AG08396 (cell line): Measurements from ENCODE around the gene MAD2L1BP.
"Not testable (repeated sequence)": the region's sequence is repeated elsewhere in the genome, so short reads cannot be mapped to it uniquely, and the experiment has no call there.

Experiments
- DNase-seq: peaks from one replicate; pipeline ENCODE4 v3.0.0; 2012; ENCODE audit warnings: low spot score, mixed read lengths

The MAD2L1BP gene, protein sequence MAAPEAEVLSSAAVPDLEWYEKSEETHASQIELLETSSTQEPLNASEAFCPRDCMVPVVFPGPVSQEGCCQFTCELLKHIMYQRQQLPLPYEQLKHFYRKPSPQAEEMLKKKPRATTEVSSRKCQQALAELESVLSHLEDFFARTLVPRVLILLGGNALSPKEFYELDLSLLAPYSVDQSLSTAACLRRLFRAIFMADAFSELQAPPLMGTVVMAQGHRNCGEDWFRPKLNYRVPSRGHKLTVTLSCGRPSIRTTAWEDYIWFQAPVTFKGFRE

DNA sequence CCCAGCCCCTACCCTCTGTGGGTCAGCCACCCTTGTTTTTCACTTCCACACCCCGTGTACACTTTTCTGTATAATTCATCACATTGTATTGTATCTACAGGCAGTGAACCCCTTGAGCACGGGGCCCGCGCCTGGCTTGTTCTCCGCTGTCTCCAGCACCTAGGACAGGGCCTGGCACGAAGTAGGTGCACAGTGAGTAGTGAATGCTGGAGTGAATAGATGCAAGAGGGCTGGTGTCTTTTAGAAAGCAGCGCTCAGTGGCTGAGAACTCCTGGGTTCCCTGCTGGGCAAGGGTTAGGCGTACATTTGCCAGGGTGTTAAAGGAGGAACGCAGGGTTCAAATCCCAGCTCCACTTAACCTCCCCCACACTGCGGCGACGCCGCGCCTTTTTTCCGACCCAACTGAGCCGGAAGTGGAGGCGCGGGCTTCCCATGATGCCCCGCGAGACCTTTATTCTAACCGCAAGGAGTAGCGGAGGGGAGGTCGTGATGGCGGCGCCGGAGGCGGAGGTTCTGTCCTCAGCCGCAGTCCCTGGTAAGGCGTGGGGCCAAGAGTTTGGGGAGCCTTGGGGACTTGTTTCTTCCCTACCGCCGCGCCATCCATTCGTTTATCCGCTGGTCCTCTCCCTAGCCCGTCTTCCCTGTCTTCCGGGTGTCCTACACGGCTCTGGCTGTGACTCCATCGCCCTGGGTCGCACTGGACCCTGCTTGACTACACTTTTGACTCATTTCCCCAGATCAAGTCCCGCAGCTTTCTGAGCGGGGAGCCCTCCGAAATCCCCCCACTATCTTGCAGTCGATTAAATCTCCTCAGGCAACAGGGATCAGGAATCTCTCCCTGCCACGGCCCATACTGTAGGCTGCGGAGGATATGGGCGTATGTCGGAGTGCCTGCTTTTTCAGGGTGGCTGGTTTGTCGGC is at the start of gene MAD2L1BP:
MAD2L1BP (plus strand) TSS at position 454 of the 921 bp plus-strand sequence; CDS start at position 490, 36 bp downstream.
- DNase-seq: peak; percentile 79

DNA sequence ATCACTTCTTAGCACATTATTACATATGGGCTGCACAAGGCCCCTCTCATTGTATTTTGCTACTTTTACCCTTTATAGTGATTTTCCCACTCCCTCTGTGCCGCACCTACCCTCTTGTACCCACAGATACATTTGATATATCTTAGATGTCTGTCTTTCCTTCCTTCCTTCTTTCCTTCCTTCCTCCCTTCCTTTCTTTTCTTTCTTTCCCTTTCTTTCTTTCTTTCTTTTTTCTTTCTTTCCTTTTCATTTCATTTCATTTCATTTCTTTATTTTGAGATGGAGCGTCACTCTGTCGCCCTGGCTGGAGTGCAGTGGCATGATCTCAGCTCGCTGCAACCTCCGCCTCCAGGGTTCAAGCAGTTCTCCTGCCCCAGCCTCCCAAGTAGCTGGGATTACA is 47.4 kb upstream of the MAD2L1BP start:
- no peak for DNase-seq

DNA sequence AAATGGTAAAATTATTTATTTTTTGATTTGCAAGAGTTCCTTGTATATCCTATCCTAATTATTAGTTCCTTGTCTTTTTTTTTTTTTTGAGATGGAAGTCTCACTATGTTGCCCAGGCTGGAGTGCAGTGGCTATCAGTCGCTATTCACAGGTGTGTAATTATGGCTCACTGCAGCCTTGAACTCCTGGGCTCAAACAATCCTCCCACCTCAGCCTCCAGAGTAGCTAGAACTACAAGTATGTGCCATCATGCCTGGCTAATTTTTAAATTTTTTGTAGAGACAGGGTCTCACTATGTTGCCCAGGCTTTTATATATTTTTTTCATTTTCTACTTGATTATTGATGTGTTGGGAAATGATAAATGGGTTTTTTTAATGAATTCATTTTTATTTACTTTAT is 46.1 kb upstream of the MAD2L1BP start:
- DNase-seq: not testable (repeated sequence)

DNA sequence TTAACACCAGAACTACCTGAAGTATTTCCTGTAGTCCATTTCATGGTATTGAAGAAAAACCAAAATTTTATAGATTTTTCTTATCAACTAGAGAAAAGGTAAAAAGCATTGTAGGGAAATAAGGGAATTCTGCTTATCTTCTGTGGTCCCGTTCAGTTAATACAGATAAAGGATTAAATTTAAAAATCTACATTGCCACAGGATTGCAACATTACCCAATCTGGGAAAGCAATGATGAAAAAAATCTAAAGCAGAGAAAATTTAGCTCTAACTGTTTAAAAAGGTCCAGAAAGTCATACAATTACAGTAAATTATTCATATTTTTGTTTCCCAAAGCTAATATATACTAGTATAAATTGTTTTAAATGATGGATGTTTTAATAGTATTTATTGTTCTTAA is 41.7 kb upstream of the MAD2L1BP start:
- no peak for DNase-seq

DNA sequence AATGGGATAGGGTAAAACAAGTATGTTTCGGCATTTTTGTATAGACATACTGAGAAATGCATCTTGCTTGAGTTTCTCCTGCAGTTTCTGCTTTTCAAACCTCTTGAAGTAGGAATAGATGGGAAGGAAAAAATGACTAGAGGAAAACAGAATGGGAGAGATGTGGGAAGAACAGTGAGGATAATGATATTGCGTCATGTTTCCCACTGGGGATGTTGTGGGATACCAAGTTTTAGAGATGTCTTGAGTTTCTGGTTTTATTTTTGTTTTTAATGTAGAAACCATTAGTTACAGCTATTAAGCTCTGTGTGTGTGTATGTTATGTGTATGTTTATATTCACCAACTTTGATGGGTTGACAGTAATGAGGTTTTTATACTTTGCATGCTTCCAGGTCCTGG is 35.0 kb upstream of the MAD2L1BP start:
- DNase-seq: no peak

DNA sequence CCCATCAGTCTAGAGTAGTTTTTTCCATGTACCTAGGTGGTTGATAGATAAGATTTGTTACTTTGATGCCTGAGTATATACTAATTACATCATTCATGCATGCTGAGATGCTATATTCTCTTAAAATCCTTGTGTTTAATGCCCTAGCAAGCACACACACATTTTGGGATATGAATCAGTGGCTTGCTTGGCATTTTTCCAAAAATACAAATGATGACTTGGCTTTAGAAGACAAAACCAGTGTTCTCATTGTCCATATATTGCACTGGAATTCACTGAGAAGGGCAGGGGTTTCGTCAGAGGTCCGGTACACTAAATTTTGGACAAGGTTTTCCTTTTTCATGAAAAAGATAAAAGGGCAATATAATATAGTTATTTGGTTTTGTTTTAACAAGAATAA is 31.5 kb upstream of the MAD2L1BP start:
- no peak for DNase-seq

DNA sequence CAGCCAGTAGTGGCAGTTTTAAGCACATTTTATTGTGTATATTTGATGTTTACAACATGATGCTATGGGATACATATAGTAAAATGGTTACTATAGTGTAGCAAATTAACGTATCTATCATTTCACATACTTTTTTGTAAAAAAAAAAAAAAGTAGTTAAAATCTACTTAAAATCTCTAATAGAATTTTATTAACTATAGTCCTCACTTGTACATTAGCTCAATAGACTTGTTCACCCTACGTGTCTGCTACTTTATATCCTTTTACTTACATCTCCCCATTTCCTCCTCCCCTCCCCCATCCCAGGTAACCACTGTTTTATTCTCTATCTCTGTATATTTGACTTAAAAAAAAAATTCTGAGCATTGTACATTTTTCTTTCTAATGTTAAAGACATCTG is 29.6 kb upstream of the MAD2L1BP start:
- DNase-seq: no peak

DNA sequence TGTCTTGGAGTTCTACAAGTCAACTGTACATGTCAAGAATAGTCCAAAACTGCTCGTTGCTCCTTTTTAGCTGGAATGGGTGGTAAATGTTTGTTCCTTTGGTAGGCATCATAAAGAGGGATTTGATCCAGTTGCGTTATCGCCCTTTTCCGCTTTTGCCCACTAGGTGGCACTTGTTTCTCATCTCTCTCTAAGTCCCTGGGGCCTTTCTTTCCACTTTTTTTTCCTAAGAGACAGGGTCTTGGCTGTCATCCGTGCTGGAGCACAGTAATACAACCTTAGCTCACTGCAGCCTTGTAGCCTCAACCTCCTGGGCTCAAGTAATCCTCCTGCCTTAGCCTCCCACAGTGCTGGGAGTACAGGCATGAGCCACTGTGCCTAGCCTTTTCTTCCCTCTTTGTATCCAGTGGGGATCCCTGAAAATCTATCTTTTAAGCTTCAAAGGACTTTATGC is 27.3 kb upstream of the MAD2L1BP start:
- peak; percentile 61 for DNase-seq

DNA sequence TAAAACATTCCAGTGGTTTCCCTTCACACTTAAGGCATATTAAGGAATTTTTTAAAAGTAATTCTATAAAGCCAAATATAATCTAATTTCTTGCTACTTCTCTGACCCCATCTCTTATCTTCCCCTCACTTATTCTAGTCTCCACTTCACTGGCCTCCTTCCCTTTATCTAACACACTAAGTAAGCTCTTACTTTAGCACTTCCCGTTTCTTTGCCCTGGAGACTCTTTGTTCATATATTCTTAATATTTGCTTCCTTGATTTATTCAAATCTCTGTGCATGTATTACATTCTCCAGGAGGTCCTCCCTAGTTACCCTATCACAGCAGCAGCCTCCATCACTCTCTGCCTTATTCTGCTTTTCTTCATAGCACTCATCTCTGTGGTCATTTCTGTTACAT is 26.8 kb upstream of the MAD2L1BP start:
- no peak for DNase-seq

DNA sequence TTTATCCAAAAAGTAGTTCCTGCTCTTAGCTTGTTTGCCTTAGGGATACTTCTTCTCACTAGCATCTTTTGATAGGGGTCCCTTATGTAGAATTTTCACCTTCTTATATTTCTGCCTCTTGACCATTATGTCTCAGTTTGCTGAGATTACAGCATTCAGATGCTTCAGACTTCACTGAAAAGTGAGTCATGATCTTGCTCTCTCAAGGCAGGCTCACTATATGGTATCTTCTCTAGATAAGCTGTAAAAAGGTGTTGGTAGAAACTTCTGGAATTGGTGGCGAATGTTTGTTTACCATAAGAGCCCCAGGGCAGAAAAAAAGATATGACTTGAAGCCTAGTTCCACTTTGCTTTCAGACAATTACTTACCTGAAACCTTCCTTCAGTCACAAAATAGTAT is 26.2 kb upstream of the MAD2L1BP start:
- no peak for DNase-seq

DNA sequence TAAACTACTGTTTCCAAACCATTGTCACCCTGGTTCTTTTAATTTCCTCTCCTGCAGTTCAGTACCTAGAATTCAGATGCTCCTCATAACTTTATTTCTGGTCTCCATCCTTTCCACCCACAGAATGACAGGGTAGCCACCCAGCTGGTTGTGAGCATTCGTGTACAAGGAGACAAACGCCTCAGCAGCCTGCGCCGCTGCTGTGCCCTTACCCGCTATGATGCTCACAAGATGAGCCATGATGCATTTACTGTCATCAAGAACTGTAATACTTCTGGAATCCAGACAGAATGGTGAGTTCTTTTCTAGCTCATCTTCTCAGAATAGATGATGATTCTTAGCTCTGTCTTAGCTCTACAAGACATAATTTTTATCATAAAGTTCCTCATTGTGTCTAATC is 25.2 kb upstream of the MAD2L1BP start:
- no peak for DNase-seq

DNA sequence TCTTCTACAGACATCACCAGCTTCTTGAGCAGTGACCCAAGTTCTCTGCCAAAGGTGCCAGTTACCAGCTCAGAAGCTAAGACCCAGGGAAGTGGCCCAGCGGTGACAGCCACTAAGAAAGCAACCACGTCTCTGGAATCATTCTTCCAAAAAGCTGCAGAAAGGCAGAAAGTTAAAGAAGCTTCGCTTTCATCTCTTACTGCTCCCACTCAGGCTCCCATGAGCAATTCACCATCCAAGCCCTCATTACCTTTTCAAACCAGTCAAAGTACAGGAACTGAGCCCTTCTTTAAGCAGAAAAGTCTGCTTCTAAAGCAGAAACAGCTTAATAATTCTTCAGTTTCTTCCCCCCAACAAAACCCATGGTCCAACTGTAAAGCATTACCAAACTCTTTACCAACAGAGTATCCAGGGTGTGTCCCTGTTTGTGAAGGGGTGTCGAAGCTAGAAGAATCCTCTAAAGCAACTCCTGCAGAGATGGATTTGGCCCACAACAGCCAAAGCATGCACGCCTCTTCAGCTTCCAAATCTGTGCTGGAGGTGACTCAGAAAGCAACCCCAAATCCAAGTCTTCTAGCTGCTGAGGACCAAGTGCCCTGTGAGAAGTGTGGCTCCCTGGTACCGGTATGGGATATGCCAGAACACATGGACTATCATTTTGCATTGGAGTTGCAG is 21.8 kb upstream of the MAD2L1BP start:
- no peak for DNase-seq

DNA sequence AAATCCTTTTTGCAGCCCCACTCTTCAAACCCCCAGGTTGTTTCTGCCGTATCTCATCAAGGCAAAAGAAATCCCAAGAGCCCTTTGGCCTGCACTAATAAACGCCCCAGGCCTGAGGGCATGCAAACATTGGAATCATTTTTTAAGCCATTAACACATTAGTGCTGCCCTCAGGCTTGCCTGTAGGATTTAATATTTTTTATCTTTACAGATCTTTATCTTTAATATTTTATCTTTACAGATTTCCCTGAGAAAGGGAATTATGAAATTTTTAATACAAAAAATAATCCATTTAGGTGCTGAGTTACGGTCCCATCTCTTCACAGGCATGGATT is 21.3 kb upstream of the MAD2L1BP start:
- DNase-seq: no peak

DNA sequence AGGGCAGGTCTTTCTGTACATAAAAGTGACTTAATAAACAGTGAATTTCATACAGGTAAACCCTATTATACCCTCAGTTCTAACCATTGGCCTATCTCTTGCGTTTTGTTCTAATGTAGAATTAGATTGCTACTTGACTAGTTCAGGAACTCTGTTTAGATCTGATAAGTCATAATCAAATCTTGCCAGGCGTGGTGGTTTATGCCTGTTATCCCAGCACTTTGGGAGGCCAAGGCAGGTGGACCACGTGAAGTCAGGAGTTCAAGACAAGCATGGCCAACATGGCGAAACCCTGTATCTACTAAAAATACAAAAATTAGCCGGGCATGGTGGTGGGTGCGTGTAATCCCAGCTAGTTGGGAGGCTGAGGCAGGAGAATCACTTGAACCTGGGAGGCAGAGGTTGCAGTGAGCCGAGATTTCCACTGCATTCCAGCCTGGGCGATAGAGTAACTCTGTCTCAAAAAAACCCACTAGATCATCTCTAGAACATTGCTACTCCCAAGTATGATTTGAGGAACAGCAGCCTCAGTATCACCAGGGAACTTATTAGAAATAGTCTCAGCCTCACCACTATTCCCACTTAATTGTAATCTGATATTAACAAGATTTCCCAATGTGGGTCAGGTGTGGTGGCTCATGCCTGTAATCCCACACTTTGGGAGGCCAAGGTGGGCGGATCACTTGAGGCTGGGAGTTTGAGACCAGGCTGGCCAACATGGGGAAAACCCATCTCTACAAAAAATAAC is 18.7 kb upstream of the MAD2L1BP start:
- DNase-seq: no peak

DNA sequence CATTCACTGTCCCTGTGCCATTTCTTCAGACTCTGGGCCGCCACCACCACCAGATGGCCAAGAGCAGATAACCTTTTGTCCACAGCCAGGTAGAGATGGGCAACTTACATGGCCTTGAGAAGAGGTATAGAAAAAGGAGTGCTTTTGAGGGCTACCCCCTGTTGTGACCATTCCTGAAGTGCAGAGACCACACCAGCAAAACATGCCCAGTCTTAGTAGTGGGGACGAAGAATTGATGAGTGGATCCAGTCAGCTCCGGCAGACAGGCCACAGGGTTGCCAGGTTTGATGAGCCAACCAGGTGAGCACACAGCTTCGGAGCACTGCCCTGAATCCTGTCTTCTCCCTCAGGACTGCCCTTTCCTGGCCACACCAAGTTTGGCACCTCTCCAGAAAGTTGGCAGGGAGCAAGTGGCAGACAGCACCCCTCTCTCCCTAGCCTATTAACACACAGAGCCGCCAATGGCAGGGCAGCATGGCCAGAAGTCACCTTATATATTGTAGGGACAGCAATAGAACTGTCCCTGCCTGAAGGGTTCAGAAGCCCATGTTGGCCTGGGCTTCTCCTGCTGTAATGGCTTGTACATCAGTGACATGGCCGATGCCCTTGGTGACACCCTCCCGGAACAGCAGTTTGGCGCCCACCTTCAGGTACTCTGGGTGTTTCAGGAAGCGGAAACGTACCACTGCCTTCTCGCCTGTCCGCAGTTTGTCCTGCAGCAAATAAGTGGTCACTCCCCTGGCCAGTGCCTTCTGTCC is 14.4 kb upstream of the MAD2L1BP start:
- DNase-seq: no peak

DNA sequence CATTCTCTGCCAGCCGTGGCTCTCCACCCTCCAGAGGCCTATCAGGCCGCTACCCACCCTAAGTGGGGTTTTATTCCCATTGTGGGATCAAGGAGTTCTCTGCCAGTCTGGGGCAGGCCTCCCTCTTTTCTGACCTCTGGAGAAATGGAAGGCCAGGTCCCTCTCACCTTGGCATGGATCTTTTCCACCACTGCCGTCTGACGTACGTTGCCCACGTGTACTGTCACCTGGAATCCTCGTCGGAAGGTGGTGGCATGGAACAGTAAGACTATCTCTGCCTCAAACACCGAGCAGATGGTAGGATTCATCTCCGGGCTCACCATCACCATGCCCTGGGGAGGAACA is 13.8 kb upstream of the MAD2L1BP start:
- no peak for DNase-seq

DNA sequence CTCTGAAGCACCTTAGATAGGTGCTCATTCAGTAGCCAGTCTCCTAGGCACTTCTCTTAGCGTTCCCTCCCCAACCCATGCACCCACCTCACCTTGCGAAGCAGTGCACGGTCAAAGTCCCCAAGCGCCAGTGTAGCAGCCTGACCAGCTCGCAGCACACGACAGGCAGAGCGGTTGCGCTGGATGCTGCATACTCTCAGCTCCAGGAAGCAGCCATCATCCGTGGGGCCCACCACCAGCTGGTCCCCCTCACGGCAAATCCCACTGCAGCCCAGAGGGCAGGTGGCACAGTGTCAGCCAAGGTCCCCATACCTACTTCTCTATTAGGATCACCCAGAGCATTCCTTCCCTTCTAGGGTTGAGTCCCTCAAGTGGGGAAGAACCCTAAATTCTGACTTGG is 13.1 kb upstream of the MAD2L1BP start:
- no peak for DNase-seq

DNA sequence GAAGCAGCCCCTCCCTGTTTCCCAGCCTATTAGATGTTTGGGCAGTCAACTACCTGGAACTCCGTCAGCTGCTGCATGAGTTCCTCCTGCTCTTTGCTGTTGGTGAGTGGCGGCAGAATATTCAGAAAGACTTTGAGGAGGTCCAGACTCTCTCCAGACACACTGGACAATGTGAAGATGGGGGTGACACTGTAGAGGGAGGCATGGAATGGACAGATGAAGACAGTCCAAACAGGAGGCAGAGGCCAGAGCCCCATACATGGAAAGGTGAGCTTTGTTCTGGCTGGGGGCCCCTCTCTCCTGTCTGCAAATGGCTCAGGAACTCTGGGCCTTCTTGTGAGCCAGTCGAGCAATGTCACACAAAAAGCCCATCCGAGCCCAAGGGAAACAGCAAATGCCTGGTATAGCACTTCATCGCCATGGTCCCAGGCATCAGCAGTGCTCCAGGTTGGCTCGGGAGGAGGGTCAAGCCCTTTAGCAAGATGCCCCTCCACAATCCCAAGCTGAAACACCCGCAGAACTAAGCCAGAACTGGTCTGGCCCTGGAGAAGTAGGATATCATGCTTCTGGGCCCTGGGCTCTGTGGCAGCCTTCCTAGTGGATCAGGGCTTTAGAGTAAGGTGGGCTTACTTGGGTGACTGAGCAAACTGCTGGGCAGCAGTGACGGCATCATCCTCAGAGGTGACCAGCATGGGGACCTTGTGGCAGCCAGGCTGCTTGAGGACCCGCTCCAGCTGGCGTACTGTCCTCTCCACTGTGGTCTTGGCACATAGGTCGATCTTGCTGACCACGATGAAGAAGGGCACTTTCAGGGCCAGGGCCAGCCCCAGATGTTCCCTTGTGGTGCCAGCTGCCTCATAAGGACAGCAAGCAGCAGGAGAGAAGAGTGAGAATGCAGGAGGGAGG is 11.5 kb upstream of the MAD2L1BP start:
- no peak for DNase-seq

DNA sequence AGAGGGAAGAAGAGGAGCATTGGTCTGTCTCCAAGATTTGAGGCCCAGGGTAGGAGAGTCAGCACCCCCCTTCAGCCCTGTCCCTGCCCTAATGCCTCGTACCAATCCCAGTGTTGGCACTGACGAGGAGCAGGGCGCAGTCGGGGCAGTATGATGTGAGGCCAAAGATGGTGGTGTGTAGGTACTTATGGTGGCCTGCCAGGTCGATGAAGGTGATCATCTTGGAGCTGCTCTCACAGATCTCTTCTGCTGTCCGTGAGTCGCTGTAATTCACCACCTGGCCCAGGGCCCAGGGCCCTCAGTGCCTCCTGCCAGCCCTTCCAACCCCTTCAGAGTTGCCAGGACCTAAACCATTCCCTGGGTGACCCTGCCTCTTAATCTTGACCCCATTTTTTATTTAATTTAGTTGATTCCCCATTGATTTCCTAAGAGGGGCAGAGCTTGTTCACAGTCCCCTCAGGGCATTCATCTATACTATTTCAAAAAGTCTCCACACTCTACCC is 10.8 kb upstream of the MAD2L1BP start:
- no peak for DNase-seq

DNA sequence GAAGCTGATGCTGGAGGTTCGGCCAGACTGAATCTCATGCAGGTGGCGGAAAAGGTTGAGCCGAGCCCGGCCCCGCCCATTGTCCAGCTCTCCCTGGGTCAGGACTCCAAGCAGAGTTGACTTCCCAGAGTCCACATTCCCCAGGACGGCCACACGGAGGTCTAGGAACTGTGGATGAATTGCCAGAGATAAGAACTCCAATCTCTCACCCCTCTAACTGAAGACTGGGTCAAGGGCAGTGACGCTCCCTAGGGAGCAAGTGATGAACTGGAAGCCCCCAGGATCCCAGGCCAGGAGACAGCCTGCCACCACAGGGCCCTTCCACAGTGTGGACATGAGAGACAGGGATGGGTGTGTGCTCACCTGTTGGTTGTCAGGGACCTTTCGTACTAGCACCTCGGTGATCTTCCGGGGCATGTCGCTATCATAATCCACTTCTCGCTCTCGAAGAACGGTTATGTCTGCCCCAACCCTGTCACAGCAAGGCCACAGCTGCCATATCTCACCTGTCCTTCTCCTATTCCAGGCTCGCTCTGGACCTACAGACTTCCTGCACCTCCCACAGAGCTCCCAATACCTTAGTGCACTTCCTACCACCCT is 10.1 kb upstream of the MAD2L1BP start:
- no peak for DNase-seq
